Activated CD4-positive, alpha-beta T cell treated with anti-CD3 and anti-CD28 coated beads, Interleukin-2, amount 50 U/mL, for 48 hours (primary cell): ENCODE results near the gene TNRC18.
"Not testable (repeated sequence)": the region's sequence is repeated elsewhere in the genome, so short reads cannot be mapped to it uniquely, and the experiment has no call there.

ENCODE experiments used
- DNase-seq, 2 experiments: peaks; one replicate each; pipeline ENCODE4 v3.0.0-alpha.2; 2020

Gene TNRC18

DNA sequence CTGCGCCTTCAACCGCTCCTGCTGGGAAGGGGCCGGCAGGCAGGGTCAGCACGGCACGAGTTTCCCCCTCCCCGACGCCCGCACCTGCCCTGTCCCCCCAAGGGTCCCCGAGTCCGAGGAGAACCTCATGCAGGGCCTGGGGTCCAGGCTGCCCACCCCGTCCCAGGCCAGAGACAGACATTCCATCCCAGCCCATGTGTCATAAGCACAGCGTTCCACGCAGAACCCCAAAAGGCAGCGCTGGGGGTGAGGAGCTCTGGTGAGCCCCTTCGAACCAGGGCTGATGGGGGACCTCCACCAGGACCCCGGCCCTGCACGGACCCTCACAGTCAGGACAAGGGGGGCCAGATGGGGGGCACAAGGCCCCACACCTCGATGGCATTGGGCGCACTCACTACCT is 49.2 kb downstream of the TNRC18 start:
- DNase-seq, result no peak

DNA sequence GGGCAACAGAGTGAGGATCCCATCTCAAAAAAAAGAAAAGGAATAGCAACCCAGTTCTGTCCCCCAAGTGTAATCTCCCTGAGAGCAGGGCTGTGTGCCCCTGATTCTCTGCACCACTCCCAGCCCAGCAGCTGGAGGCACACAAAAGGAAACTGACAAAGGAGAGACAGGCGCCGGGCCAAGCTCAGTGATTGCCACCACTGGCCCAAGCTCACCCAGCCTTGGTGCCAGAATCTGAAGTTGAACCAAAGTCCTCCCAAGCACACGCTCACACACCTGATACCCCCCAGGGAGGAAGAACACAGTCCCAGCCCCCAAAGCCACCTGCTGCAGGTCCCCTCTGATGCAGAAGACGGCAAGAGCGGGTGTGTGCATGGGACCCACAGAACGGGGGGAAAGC is 50.3 kb downstream of the TNRC18 start:
- no peak for DNase-seq

DNA sequence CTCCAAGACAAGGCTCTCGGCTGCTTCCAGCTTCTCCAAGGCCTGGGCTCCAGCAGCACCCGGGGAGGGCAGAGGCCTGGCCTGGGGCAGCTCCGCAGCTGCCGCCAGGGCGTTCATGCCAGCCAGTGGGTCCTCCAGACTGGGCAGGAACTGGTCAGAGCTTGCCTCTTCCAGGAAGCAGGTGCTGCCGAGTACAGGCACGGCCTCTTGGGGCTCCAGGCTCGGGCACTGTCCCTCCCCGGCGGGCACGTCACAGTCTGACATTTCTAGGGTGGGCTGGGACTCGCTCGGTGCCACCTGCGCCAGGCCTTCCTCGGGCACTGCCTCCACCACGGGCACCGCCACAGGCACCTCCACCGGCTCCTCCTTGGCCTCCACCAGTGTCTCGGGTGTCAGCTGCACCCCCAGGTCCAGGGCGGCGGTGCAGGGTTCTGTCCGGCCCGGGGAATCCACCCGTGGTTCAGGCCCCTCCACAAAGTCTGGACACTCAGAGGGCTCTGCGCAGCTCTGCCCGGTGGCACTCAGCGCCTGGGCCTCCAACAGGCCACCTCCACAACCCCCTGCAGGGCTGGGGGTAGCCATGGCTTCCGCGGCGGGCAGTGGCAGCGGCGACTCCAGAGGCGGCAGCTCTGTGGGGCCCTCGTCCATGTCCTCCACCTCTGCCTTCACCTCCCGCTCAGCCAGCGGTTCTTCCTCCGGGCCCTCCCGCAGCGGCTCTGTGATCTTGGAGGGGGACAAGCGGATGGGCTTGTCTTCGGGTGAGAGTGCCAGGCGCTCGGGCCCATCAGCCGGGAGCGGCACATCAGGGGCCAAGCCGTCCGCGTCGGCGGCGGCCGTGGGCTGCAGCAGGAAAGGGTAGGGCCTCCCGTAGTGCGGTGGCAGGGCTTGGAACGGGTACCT is 52.9 kb downstream of the TNRC18 start:
- DNase-seq, result no peak

DNA sequence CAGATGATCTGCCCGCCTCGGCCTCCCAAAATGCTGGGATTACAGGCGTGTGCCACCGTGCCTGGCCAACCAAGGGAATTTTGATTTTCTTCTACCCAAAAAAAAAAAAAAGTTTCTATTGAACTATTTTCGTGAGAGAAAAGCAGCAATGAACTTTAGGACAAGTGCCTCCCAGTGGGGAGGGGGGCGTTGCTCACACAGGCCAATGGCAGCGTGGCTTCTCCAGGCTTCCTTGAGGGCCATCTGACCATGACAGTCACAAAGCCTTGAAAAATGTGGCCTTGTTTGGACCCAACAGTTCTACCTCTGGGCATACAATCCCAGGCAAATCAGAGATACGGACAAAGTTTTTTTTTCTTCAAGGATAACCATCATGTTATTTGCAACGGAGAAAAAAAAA is 56.0 kb downstream of the TNRC18 start:
- no peak for DNase-seq

DNA sequence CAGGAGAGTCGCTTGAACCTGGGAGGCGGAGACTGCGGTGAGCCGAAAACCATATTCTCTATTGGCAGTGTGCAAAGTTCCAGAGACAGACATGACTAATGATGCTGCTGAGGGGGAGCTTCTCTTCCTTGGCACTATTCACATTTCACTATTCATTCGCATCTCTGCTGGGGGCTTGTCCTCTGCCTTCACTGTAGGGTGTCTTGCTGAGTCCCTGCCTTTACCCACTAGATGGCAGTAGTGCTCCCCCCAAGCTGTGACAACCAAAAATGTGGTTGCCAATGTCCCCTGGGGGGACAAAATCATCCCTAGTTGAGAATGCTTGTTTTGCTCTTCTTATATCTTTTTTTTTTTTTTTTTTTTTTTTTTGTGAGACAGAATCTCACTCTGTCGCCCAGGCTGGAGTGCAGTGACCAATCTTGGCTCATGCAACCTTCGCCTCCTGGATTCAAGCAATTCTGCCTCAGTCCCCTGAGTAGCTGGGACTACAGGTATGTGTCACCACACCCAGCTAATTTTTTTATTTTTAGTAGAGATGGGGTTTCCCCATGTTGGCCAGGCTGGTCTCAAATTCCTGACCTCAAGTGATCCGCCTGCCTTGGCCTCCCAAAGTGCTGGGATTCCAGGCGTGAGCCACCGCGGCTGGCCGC is 57.5 kb downstream of the TNRC18 start:
- DNase-seq, result peak; percentile 54 to 65

DNA sequence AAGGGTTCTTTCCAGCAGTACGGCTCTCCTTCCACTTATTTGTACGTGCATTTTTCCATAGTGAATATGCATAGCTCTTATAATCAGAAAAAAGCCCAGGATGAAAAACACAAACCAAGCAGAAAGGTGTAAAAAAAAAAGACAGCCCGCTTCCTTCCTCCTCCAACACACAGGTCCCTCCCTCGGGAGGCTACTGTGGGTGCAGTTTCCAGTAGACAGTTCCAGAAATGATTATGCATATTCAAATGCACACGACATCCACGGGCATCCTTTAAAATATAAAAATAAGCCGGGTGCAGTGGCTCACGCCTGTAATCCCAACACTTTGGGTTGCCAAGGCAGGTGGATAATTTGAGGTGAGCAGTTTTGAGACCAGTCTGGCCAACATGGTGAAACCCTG is 59.9 kb downstream of the TNRC18 start:
- peak; percentile 15 to 41 for DNase-seq

DNA sequence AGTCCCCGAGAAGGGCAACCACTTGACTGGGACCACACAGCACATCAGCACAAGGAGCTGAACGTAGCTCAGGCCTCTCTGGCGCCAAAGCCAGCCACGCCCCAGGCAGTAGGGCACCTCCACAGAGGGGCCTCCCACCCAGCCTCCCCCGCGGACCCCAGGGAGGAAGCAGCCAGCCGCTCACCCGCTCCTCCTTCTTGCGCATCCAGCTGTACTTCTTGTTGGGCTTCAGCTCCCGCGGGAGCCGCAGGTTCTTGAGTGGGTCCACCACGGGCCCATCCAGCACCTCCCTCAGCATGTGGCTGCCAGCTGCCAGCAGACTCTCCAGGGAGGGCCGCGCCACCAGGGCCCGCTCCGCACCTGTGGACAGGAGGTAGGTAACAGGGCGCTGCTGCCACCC is 61.2 kb downstream of the TNRC18 start:
- no peak for DNase-seq

DNA sequence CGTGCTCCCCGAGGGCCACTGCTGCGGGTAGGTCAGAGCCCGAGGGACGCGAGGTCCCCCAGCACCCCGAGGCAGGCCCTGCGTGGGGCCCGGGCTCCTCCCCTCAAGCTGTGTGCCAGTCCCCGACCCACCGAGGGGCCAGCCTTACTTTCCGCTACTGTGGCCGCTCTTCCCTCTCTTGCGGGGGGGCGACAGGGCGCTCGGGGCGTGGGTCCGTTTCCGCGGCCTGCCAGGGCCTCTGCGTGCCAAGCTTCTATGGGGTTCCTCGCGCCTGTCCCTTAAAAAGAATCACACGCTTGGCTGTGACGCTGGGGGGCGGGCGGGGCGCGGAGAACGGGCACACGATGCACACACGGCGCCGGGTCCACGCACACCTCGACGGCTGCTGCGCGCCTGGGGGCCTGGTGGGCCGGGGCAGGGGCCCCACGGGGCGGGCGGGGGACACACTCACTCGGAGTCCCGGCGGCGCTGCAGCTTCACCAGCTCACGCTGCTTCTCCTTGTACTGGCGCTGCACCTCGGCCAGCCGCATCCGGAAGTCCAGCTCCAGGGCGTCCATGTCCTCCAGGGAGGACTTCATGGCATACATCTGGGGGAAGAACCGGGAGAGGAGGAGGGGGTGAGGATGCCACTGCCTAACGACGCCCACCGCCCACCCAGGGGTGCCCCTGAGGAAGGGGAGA is 62.0 kb downstream of the TNRC18 start:
- no peak for DNase-seq

DNA sequence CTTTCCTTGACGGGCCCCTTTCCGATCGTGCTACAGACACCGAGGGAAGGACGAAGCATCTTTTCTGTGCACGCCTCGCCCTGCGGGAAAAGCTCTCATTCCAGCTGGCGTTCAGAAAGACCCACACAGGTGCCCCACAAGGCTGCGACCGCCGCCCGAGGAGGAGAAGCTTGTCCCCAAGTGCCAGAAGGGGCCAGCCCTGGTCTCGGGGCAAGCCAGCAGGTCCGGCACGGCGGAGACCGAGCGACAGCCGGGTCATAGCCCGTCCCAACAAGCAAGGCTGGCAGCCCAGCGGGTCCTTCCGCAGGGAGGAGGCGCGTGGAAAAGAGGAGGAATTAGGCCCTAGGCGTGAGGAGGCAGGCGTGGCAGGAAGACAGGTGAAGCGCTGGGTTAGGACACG is 62.7 kb downstream of the TNRC18 start:
- no peak for DNase-seq

DNA sequence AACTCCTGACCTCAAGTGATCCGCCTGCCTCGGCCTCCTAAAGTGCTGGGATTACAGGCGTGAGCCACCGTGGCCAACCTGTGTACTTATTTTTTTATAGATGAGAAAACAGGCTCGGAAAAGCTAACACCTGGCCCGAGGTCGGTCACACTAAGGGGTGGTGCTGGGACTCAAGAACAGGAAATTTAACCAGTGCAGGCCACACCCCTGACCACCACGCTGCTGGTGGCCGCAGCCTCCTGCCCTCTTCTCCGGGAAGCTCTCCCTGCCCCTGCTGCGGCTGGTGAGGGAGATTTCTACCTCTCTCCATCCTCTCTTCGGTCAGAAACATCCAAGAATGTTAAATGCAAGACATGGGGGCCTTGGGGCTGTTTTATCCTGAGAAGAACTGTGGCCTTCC is 63.2 kb downstream of the TNRC18 start:
- no peak for DNase-seq

DNA sequence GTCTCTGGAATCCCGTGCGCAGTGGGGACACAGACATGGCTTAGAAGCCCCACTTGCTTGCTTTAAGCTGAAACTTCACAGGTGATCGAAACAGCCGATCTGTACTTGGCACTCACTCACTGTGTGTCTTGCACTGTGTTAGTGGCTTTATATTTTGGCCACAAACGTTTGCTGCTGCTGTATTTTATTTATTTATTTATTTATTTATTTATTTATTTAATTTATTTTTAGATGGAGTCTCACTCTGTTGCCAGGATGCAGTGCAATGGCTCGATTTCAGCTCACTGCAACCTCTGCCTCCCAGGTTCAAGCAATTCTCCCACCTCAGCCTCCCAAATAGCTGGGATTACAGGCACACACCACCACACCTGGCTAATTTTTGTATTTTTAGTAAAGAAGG is 63.6 kb downstream of the TNRC18 start:
- not testable (repeated sequence) for DNase-seq

DNA sequence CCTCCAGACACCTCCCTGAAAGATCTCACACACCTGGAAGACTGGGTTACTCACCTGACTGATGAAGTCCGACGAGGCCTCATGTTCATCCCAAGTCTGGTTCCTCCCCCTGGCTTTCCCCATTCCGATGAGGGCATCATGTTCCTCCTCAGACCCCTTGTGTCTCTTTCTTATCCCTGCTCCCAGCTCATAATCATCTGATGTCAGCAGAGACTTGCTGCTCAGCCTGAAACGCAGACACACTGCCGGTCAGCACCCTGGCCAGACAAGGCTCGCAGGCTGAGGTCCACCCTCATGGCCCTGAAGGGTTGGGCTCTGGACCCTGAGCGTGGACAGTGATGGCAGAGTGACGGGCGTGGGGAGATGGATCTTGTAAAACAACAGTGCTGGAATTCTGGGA is 64.3 kb downstream of the TNRC18 start:
- DNase-seq, result no peak

DNA sequence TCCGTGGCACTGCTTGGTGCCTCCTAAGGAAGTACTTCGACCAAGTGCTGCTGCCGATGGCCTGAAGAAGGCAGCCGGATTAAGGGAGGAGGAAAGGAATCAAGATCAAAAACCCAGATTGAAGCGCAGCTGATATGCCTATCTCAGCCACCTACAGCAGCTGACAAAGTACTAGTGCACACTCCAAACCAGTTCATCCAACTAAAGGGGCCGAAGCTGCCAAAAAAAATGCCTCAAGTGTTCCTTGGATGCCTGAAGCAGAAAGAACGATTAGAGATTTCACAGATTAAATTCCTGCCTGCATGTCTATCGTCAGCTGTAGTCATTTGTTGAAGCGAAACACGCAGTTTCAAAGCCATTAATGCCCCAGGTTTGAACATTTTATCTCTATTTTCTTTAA is 65.7 kb downstream of the TNRC18 start:
- no peak for DNase-seq

DNA sequence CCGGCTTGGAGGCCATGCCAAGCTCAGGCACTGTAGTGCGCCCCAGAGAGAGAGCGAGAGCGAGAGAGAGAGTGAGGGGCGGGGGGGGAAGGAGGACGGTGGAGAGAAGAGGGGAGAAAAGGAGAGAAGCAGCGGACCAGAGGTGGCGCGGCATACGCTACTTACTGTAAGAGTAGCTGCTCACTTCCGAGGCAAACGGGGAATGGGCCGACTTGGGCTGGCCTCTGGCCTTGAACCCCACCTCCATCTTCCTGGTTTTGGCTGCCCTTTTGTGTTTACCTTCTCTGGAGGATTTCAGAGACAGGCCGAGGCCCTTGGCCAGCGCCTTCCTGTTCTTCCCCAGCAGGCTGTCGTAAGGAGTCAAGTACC is 66.9 kb downstream of the TNRC18 start:
- DNase-seq, result no peak

DNA sequence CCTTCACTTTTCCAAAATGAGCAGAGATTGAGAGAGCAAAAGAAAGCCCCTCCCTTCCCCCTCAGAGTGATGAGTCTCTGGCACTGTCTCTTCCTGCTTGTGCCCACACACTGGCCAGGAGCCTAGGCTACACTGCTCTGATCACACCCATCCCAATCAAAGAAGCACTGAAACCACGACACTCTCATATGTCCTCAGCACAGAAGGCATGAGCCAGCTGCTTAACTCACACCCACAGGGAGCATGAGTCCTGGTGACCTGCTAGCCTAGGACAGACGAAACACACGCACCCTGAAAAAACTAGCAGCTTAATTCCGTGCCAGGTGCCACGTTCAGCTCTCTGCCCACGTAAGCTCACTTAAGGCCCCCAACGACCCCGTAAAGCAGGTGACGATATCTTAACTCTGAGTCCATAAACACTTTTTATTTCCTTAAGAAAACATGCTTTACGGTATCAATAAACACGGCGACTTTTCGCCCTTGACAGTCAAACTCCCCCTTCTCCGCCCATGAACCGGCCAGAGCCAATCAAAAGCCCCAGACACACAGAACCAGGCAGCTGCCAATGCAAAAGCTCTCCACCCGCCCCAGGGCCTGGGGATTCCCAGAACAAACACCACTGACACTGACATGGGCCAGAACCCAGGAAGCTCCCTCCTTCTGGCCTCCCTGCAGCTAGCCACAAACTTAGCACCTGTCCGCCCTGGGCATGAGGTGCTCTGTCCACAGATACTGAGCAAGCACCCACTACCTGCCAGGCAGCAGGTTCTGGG is 69.0 kb downstream of the TNRC18 start:
- DNase-seq, result no peak

DNA sequence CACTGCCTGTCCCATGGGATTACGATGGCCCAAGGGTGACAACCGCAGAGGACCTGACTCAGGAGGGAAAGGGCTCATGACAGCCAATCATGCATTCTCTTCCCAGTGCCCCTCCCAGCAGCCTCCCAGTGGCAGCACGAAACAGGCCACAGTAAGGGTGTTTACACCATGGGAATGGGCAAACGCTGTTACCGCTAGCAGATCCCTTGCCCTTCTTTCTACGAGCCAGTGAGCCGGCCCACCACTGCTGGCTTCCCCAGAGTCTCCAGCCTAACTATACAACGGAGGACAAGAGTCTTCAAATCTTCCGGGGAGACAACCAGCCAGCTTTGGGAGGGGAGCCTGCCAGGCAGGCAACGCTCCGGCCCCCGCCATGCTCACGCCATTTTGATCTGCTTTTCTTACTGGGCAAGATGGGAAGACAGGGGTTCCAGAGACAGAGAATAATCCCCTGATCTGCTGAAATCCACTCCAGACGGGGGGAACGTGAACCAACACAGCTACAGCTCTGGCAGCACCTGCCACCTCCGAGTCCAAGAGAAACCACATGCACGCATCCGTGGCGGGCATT is 71.1 kb downstream of the TNRC18 start:
- no peak for DNase-seq

DNA sequence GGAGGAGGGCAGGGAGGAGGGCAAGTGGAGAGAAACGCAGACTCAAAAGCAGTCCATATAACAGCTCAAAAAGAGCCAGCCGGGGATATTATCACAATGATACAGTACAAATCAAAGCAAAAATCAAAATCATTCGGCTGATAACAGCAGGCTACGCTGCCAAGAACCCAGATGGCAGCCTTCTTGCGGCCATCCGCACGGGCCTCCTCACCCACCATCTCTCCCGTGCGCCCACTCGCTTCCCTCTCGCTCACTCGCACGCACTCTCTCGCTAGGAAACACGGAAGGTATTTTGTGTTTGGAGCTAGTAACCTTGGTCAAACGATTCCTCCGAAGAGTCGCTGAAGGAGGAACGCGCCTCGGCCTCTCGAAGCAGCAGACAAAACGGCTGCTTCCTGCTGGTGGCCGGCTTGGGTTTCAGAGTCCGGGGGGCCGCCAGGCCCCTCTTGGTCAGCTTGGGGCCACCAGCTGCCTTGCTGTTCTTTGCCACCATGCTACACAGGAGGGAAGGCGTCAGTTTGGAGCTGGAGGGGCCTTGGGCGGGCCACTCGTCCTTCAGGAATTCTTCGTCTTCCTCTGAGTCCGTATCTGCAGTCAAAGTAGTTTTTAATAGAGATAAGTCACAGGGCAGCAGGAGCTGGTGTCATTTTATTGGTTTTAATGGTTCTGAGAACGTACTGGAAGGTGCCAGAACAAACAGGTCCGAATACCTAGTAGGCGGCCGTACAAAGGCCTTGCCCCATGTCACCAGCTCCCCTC is 71.9 kb downstream of the TNRC18 start:
- no peak for DNase-seq

DNA sequence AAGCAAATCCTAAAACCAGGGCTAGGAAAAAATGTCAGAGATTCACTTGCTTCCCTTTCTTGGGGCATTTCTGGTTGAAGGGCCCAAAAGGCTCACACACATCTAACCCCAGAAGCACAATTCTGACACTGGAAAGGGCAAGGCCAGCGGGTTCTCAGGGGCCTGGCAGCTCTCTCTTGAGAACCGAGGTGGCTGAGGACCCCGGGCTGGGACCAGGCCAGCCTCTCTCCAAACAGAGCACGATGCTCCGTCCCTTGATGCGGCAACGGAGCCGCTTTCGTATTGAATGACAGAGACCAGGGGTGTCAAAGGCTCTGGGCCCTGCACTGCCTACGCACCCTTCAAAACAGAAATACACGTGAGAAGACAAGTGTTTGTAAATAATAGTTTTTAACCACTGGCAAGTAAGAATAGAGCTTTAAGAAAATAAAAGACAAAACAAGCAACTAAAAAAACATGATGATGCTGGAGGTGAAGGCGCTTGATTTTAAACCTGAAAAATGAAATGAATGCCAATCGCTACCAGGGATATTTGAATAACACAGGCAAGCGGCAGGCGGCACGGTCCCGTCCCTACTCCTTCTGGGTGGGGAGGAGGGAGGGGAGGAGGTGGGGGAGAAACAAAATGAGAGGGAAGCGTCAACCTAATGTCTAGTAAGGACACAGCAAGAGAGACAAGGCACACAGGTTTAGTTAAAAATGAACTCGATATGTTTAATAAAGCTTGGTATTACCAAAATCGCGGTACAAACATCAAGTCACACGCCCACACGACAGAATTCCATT is 72.8 kb downstream of the TNRC18 start:
- DNase-seq, result no peak

DNA sequence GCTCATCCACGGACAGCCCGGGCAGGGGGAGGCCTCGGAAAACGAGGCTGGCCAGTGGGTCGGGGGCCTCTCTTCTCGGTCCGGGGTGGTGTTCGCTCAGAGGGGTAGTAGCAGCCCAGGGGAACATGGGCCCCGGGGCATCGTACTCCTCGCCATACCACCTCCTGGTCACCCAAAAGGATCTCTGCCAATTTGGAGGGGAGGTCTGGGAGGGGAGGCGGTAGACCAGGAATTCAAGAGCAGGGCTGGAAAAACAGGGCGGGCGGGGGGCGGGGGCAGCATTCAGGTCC is 73.5 kb downstream of the TNRC18 start:
- DNase-seq, result no peak

DNA sequence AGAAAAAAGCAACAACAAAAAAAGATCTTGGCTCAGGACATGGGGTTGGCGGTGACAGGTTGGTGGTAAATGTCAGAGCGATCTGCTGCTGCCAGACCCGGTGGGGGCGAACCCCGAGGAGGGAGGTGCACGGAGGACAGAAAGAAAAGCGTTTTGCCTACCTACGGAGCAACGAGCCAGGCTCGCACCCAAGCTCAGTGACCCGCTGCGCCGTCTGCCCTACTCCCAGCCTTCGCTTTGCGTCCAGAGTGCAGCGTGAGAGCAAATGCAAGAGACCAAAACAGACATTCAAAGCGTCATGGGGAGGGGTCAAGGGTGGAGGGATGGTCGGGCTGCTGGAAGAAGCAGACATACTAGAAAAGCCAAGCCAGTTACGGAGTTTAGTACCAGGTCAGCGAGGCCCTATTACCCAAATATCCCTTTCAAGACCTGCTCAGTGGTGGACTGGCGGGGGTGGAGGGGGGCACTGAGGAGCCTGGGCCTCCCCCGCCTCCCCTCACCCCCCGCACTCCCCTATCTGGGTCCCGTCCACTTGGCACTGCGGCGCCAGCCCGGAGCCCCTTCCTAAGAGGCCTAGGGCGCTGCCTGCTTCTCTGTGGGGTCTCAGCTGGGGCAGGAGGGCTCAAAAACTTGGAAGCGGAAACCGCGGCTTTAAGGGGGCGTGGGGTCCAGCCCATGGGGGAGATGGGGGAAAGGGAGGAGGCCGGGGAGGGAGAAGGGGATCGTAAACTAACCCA is 74.0 kb downstream of the TNRC18 start:
- no peak for DNase-seq

DNA sequence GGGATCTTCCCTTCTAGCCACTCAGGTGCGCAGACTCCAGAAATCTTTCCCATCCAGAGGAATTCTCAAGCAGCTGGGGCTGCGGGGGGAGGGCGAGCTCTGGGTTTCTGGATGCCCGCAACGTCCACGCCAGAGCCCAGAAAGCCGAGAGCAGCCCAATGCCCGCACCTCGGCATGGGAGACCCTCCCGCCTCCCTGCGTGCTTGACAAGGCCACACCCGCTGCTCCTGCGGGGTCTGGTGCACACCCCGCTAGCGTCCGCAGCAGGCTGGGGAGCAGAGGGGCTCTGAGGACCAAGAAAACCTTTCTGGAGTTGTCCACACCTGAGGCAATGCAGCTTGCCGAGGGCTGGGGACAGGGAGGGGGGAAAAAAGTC is 74.6 kb downstream of the TNRC18 start:
- no peak for DNase-seq
